Upper lobe of left lung (tissue), 4 donors: ENCODE results near the gene BACH1.

ENCODE experiments used
- CTCF ChIP-seq, 6 experiments: fragments of 450-650 bp in 4 of 6; fragments of 200-600 bp in 2 of 6; sonication (generic) in 2 of 6; IDR thresholded peaks; one replicate each; pipeline ENCODE4 v1.5.1; 2016 to 2019; ENCODE audit warnings: antibody characterized with exemption in 6 of 6
- EP300 ChIP-seq, 4 donors: sonication (generic); formaldehyde crosslinking; IDR thresholded peaks; one replicate each; pipeline ENCODE4 v1.5.1; 2017; ENCODE audit warnings: antibody characterized with exemption in 4 of 4, control low read depth in 2 of 4
- POLR2A ChIP-seq, 4 donors: fragments of 450-650 bp; IDR thresholded peaks; one replicate each; pipeline ENCODE4 v1.5.1; 2016 to 2017; ENCODE audit warnings: antibody characterized with exemption in 4 of 4, mild to moderate bottlenecking in 2 of 4

- TF ChIP-seq CTCF (IDR thresholded peaks at IDR 0.05) (no peak), EP300 (IDR thresholded peaks at IDR 0.05) (no peak), POLR2A (IDR thresholded peaks at IDR 0.05) (no peak)
Observed at GRCh38 chr21:29346771-29347170, 48.0 kb downstream of the BACH1 start.
